Activated naive CD4-positive, alpha-beta T cell treated with anti-CD3 and anti-CD28 coated beads, Interleukin-2, amount 50 U/mL, for 72 hours (primary cell): ENCODE data around the gene SRP68. TPM values are rescaled to one million over a fixed set of nuclear protein-coding genes. Genes with fewer than 3 reads are reported as not detected.

ENCODE experiments used
- ATAC-seq, 2 donors: fragments of 150-1000 bp; cut with Tn5 transposase; 2 replicates each; pipeline ENCODE4 v1.10.0; 2021; ENCODE audit warnings: mild to moderate bottlenecking in 2 of 2, moderate library complexity in 2 of 2
- DNase-seq, 2 donors: peaks; one replicate each; pipeline ENCODE4 v3.0.0; 2021 to 2022; ENCODE audit warnings: low spot score in 2 of 2
- H3K27ac Mint-ChIP-seq, 2 donors: one replicate each; pipeline ENCODE4 v1.8.0; 2022; ENCODE audit warnings: mild to moderate bottlenecking in 2 of 2, mixed read lengths in 2 of 2
- H3K36me3 Mint-ChIP-seq, 2 donors: one replicate each; pipeline ENCODE4 v1.8.0; 2022; ENCODE audit warnings: mixed read lengths in 2 of 2
- H3K9me3 Mint-ChIP-seq, 2 donors: one replicate each; pipeline ENCODE4 v1.8.0; 2022; ENCODE audit warnings: mixed read lengths in 2 of 2
- total RNA-seq, 2 donors: library from RNA; stranded (reverse); gene quantifications; one replicate each; pipeline ENCODE4 v1.2.3, GENCODE V29; 2022

Gene SRP68
- total RNA-seq, 2 donors from 2014 or later: 78.8 to 162 TPM

DNA sequence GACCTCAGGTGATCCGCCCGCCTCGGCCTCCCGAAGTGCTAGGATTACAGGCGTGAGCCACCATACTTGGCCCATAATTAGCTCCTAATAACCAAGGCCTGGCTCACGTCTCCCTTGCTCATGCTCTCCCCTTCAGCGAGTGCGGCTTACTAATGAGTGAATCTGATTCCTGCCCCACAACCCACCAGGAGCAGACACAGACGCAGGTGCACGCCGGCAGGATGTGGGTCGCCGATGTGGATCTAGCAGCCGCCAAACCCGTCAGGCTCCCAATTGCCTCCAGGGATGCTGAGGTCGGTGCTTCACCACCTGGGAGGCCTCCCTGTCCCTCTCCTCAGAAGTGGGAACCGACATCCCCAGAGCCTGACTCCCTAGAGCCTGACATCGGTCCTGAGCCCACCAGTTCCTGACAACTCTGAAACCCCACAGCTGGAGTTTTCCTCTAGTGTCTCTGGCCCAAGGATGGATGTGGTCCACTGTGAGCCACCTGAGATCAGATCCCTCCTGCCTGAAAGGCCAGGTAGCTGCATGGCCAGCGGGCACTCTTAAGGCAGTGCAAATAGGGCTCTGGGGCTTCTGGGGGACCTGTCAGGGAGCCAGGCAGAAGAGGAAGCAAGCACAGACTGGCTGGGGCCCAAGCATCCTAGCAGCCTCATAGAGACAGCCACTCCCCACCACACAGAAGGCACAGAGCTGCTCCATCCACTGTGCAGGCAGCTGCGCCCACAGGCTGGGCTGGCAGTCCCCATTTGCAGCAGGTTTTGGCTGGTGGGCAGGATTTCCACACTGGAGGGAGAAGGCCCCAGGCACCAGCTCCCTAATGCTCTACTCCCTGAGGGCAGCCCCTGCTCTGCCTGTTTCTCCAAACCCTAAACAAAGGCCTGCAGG, 20.5 kb upstream of the SRP68 start:
- Mint-ChIP-seq H3K36me3 (peaks cover 2 to 4% of the 10 kb centered on the region in 2 donors), H3K9me3 (no peaks in the 10 kb centered on the region), H3K27ac (peak overlapping the region in 1 of 2 donors; percentile 29)
- no peak for ATAC-seq
- DNase-seq: no peak

DNA sequence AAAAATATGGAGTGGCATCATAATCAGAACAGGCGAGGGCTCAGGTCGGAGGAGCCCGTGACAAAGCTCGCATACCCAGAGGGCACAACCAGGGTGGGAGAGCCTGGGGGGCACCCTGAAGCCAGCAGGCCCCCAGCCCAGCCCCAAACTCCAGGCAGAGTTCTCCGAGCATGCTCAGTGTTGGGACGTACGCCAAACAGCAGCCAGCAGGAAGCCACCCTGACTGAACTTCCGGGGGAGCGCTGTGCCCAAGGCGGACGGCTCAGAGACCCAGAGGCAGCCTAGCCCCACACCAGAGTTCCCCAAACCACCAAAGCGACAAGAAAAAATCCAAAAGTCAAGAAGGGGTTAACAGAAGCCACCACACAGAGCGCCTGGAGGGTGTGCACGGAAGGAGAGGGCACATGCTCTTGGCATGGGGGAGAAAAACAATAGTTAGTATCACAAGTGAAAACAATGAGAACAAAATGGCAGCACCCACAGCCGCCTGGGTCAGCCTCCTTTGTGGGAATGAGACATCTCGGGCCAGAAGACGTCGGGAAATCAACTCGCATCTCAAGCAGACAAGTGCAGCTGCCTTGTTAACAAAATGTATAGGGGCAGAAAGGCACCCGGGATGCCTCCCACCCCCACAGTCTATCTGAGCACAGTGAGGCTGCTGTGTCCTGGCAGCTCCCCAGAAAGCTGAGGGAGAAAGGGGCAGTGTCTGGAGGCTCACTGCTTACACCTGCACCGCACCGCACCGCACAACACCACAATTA, 19.4 kb upstream of the SRP68 start:
- ATAC-seq (peak; percentile 48 to 50), DNase-seq (no peak)
- Mint-ChIP-seq H3K27ac (peak overlapping the region; percentile 78 to 88), H3K9me3 (no peaks in the 10 kb centered on the region), H3K36me3 (peaks cover 0 to 4% of the 10 kb centered on the region in 2 donors)

DNA sequence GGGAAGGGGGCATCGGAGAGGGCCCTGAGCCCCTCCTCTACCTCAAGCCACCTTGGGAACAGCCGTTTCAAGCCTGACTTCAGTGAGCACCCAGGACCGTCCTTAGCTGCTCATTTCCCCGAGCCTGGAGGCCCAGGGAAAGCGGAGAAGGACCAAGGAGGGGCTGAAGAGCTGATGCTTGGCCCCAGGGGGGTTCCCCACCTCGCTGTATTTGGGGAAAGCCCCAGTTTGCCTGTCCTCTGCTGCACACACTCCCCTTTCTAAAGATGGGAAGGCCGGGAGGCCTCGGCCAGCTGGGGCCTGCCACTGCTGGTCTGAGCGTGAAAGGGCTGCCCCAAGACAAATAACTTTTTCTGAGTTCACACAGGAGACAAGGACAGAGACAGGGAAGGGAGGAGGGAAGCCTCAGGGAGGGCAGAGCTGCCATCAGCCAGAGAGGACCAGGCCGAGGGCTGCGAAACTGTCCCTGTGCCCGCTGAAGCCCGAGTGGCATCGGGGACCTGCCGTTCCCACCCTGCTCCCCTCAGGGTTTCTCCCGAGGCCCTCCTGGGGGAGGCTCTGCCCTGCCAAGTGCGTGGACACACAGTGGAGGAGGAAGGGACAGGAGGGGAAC, 18.3 kb upstream of the SRP68 start:
- Mint-ChIP-seq H3K9me3 (no peaks in the 10 kb centered on the region), H3K27ac (peak overlapping the region in 1 of 2 donors; percentile 72), H3K36me3 (no peaks in the 10 kb centered on the region)
- DNase-seq: no peak
- ATAC-seq: no peak

DNA sequence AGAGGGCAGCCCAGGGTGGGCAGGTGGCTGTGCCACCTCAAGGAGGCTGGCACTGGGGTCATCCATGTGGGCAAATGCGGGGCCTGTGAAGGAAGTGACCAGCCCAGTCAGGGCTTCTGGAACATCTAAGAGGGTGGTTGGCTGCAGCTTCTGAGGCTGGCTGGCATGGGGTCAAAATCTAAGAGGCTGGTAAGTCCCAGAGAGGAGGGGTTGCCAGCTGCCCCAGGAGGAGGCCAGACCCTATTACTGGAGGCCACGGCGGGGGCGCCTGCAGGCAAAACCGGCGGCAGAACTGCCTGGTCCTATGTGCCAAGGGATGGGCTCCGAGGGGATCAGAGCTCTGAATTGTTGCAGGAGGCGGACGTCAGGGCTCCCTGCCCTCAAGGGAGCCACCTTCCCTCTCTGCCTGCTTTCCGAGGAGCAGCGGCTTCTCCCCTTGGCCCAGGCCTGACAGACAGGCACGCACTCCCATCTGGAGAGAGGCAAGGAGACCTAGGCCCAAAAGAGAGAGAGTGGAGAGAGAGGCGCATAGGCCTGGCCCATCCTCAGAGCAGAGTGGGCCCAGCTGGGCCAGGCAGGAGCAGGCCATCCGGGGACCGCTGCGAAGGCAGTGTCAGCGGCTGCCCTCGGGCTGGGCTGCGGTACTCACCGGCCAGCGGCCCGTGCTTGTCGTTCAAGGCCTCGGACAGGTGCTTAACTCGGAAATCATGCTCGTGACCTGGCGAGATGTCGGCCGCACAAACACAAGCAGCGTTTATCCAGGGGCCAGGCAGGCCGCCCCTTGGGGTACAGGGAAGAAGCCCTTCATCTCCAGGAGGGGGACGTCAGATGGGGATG, 17.6 kb upstream of the SRP68 start:
- no peaks in the 10 kb centered on the region for H3K36me3 Mint-ChIP-seq
- no peak for DNase-seq
- no peak for ATAC-seq
- peak overlapping the region in 1 of 2 donors; percentile 9 for H3K27ac Mint-ChIP-seq
- H3K9me3 Mint-ChIP-seq: no peaks in the 10 kb centered on the region

DNA sequence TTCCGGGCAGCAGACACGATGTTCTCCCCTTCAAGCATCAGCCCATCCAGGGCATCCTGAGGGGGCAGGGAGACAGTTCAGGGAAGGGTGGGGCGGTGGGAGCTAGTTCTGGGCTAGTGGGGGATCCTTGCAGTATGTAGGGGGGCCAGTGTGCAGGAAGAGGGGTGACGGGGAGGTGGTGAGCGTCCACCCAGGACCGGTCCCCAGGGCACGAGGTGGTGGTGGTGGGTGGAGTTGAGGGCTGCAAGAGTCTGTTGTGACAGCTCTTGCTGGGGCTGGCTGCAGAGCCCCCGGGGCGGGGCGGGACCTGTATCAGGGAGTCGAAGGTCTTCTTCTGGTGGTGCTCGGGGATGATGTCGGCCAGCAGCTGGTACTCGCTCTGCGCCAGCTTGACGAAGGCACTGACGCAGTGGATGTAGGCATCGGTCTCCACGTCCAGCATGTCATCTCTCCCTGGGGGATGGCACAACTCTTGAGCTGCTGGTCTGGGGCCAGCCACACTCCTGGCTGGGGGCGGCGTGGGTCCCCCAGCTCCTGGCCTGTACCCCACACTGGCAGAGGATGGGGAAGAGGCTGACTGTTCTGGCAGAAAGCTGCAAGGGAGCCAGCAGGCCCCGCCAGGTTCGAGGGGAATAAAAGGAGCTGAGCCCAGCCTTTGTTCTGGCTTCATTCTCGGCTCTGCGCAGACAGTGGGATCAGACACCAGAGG, 16.7 kb upstream of the SRP68 start:
- no peaks in the 10 kb centered on the region for H3K36me3 Mint-ChIP-seq
- H3K9me3 Mint-ChIP-seq: no peaks in the 10 kb centered on the region
- ATAC-seq (no peak), DNase-seq (no peak)
- peak overlapping the region in 1 of 2 donors; percentile 23 for H3K27ac Mint-ChIP-seq

DNA sequence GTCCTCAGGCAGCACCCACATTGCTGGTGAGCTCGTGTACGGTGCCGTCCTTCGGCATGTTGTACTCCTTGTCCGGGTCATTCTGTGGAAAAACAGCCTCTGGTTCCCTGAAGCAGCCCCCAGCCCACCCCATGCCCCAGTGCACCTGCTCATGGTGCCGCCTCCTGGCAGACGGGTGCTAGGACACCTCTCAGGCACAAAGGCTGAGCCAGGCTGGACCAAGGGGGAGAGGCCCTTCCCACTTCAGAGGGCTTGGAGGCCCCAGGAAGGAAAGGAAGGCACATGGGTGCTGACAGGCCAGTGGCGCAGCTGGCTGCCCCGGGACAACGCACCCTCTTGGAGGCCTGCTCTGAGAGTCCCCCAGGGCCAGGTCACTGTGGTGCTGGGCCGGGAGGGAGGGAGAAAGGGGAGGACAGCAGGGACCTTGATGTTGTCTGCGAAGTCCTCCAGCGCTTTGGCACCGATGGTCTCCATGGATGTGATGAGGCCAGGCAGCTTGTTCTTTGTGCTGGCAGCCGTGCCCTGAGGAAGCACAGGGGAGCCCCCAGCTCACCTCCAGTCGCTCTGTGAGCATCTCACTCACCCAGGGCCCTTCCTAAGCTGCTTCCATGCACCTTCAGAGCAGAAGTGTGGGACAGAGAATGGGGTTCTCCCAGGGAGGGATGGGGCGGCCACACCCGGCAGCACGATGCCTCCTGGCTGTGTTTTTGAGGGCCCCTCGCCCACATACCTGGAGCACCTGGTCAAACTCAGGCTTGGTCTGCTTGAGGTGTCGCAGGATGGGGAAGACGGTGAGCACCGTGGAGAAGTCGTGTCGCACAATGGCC, 15.9 kb upstream of the SRP68 start:
- Mint-ChIP-seq H3K36me3 (no peaks in the 10 kb centered on the region), H3K27ac (peak overlapping the region in 1 of 2 donors; percentile 50), H3K9me3 (no peaks in the 10 kb centered on the region)
- DNase-seq (no peak), ATAC-seq (peak in 1 of 2 donors; percentile 20)

DNA sequence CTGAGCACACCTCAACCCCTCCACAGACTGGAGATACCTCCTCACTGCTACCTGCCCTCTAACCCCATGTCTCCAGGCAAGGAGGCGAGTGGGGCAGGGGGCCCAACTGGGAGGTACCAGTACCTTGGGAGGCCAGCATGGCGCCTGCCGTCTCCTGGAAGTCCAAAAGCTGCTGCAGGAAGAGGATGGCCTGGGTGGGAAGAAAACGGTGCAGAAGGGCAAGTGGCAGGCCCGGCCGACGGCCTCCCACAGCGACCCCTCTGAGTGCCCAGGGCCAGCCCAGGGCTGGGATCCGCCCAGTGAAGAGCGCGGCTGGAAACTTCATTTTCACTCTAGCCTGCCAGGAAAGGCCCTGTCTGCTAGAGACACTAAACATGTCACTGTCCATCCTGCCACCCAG, 15.2 kb upstream of the SRP68 start:
- Mint-ChIP-seq H3K9me3 (no peaks in the 10 kb centered on the region), H3K27ac (peak overlapping the region in 1 of 2 donors; percentile 50), H3K36me3 (no peaks in the 10 kb centered on the region)
- no peak for ATAC-seq
- DNase-seq: no peak

DNA sequence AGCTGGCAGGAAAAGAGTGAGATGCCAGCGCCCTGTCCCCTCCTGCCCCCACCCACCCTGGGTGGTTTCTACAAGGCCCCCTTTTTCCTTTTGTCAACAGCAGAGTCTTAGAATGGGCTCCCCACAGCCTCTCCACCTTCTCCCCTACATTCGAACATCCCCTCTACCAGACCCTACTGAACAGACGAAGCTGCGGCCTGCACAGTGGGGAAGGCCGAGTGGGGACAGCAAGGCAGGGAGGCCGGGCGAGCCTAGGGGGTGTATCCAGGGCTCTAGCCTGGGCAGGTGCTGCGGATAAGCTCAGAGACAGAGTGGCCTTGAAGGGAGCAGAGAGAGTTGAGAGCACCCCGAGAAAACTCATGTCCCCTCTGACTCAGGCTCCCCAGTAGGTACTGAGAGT, 14.1 kb upstream of the SRP68 start:
- peak overlapping the region in 1 of 2 donors; percentile 26 for H3K27ac Mint-ChIP-seq
- H3K9me3 Mint-ChIP-seq: no peaks in the 10 kb centered on the region
- DNase-seq: no peak
- H3K36me3 Mint-ChIP-seq: no peaks in the 10 kb centered on the region
- ATAC-seq: no peak

DNA sequence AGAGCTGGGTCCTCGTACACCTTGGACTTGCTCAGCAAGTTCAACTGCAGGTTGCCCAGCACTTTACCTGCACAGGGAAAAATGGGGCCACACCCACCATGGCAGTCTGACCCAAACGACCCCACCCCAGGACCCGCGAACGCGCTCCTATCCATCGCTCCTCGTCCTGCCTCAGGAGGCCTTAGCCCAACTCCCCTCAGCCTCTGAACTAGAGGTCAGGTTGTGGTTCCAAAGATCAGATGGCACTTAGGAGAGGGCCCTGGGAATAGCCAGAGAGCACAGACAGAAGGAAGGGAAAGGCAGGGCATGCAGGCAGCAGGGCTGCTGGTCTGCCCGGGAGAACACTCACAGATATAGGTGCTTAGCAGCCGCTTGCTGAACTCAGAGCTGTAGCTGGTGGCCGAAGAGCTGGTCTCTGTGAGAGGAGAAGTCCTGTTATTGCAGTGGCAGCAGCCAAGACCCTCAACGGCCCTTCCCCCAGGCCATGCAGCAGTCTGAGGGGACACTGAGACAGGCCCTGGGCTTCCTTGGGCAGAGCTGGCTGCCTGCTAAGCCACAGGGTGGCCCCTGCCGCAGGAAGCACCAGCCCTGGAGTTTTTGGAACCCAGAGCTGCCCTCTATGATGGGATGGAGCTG, 13.5 kb upstream of the SRP68 start:
- no peak for ATAC-seq

DNA sequence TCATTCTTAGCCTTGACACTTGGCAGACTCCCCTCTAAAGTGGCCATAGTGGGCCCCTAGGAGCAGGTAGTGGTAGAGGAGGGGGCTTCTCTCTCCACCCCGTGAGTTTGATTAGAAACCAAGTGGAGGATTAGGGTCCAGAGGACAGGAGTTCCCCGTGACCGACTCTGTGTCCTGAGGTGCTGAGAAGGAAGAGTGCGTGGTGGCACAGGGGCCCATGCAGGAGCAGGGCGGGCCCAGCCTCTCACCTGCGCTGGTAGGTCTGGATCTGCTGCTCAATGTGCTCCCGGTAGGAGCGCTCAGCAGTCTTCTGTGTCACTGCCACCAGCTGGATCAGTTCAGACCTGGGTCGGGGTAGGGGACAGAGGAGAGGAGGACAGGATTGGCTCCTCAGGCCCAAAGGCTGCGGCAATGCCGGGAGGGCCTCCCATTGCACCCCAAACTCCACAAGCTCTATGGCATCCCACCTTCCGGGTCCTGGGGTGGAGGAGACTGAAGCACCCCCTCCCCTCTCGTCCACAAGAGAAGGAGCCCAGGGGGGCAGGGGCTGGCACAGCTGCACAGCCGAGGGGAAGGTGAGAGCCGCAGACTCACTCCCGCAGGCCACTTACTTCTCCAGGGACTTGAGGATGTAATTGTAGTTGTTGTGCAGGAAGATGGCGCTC, 12.9 kb upstream of the SRP68 start:
- H3K27ac Mint-ChIP-seq: peak overlapping the region in 1 of 2 donors; percentile 26
- DNase-seq: no peak
- H3K36me3 Mint-ChIP-seq: no peaks in the 10 kb centered on the region
- no peaks in the 10 kb centered on the region for H3K9me3 Mint-ChIP-seq
- no peak for ATAC-seq

More for the DNA sequence above, 13.5 kb upstream of the SRP68 start:
- DNase-seq: peak in 1 of 2 donors; percentile 35
- H3K27ac Mint-ChIP-seq: peak overlapping the region in 1 of 2 donors; percentile 26
- no peaks in the 10 kb centered on the region for H3K36me3 Mint-ChIP-seq
- no peaks in the 10 kb centered on the region for H3K9me3 Mint-ChIP-seq

DNA sequence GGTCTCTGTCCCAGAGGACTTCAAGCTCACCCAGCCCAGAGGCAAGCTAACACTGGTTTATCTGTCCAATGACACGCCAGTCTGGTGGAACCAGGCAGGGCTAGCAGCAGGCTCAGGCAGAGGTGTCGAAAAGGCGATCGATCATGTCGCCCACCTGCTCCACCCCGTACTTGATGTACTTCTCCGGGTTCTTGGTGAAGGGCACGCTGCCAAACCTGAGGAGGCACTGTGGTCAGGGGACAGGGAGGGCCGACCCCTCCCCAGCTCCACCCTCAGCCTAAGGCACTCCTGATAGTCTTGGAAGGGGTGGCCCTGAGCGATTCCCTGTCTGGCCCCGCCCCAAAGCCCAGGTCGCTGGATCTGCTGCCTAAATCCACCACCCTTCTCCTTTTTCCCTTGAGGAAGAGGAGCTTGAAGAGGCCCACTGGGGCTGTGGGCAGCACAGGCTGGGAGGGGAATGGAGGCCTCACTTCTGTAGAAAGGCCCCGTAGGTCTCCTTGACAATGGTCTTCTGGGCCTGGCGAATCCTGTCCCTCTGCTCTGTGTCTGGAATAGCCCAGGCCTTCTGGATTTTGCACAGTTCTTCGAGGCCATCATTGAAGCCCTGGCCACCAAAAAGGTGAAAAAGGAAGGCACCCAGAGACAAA, 11.3 kb upstream of the SRP68 start:
- H3K36me3 Mint-ChIP-seq: no peaks in the 10 kb centered on the region
- DNase-seq: no peak
- H3K9me3 Mint-ChIP-seq: no peaks in the 10 kb centered on the region
- peak overlapping the region in 1 of 2 donors; percentile 31 for H3K27ac Mint-ChIP-seq
- no peak for ATAC-seq

DNA sequence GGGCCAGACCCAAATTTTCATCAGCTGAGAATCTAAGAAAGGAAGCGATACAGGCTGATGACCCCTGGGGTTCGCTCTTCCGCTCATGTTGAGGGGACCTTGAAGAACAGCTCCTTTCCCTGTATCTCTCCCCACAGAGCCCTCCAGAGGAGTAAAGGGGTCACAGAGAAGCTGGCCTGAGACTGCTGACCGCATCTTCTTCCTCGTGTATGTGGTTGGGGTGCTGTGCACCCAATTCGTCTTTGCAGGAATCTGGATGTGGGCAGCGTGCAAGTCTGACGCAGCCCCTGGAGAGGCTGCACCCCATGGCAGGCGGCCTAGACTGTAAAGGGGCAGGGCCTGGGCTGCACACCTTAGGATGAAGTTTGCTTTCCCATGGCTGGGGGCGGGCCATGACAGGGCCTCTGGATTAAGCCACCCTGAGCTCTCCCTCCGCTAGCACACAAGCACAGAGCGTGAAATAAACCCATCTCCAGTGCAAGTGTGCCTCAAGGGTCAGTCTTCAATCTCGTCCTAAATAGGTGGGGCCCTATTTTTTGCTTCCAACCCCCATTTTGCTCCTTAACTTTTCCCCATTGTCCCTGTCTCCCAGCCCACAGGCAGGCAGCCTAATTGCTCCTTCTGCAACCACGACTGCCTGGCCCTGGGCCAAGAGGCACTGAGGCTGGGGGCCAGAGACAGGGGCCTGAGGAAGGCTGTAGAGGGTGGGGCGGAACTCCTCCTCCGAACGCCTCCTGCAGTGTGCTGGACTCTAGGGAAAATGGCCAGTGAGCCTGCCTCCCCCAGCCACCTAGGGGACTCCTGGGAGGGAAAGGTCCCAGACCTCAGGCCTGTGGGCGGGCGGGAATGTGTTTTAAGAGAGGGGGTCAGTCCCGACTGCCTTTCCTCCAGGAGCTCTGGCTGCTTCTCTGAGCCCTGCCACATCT, 10.3 kb upstream of the SRP68 start:
- no peaks in the 10 kb centered on the region for H3K36me3 Mint-ChIP-seq
- no peak for ATAC-seq
- no peak for DNase-seq
- H3K9me3 Mint-ChIP-seq: no peaks in the 10 kb centered on the region
- peak overlapping the region in 1 of 2 donors; percentile 31 for H3K27ac Mint-ChIP-seq
